Osteocyte (in vitro differentiated cells): ENCODE measurements around the gene KLHL20. TPM values are rescaled to one million over a fixed set of nuclear protein-coding genes. Genes with fewer than 3 reads are reported as not detected.
"Not testable (repeated sequence)": the region's sequence is repeated elsewhere in the genome, so short reads cannot be mapped to it uniquely, and the experiment has no call there.

ENCODE experiments used
- DNase-seq: peaks from one replicate; pipeline ENCODE4 v3.0.0; 2021; ENCODE audit warnings: mixed read lengths; ENCODE audit not compliant: unreplicated experiment; ENCODE audit errors: extremely low spot score
- H3K27ac Mint-ChIP-seq: one replicate; pipeline ENCODE4 v1.8.0; 2021; ENCODE audit warnings: mild to moderate bottlenecking, mixed read lengths; ENCODE audit not compliant: unreplicated experiment
- H3K27me3 Mint-ChIP-seq: one replicate; pipeline ENCODE4 v1.8.0; 2021; ENCODE audit warnings: mixed read lengths; ENCODE audit not compliant: unreplicated experiment
- H3K36me3 Mint-ChIP-seq: one replicate; pipeline ENCODE4 v1.8.0; 2021; ENCODE audit warnings: mixed read lengths; ENCODE audit not compliant: unreplicated experiment
- H3K4me1 Mint-ChIP-seq: one replicate; pipeline ENCODE4 v1.8.0; 2021; ENCODE audit warnings: mixed read lengths; ENCODE audit not compliant: unreplicated experiment
- H3K4me3 Mint-ChIP-seq: one replicate; pipeline ENCODE4 v1.8.0; 2021; ENCODE audit warnings: mild to moderate bottlenecking, moderate library complexity, mixed read lengths; ENCODE audit not compliant: unreplicated experiment
- H3K9me3 Mint-ChIP-seq: one replicate; pipeline ENCODE4 v1.8.0; 2021; ENCODE audit warnings: mixed read lengths; ENCODE audit not compliant: unreplicated experiment
- total RNA-seq: library from RNA; stranded (reverse); gene quantifications from 2 replicates; pipeline ENCODE4 v1.2.1, GENCODE V29; 2021
- TF ChIP-seq, protein P1 (sequence below): fragments of 200-600 bp; sonication (generic); IDR thresholded peaks from 2 replicates; pipeline ENCODE4 v1.5.0; 2021; ENCODE audit warnings: antibody characterized with exemption, mild to moderate bottlenecking, moderate library complexity

Gene KLHL20
- total RNA-seq, 1 donor from 2014 or later, result 27.1 TPM

DNA sequence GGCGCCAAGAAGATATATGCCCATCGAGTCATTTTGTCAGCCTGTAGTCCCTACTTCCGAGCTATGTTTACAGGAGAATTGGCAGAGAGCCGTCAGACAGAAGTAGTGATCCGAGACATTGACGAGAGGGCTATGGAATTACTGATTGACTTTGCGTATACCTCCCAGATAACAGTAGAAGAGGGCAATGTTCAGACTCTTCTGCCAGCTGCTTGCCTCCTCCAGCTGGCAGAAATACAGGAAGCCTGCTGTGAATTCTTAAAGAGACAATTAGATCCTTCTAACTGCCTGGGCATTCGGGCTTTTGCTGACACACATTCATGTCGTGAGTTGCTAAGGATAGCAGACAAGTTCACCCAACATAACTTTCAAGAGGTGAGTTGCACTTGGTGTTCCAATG, 19.1 kb downstream of the KLHL20 start:
- DNase-seq, result no peak
- Mint-ChIP-seq H3K27me3 (no peaks in the 10 kb centered on the region), H3K36me3 (peaks cover 30% of the 10 kb centered on the region), H3K9me3 (peaks cover 8% of the 10 kb centered on the region), H3K4me3 (no peak overlapping the region), H3K4me1 (no peaks in the 10 kb centered on the region), H3K27ac (no peak overlapping the region)
- TF ChIP-seq, protein P1, sequence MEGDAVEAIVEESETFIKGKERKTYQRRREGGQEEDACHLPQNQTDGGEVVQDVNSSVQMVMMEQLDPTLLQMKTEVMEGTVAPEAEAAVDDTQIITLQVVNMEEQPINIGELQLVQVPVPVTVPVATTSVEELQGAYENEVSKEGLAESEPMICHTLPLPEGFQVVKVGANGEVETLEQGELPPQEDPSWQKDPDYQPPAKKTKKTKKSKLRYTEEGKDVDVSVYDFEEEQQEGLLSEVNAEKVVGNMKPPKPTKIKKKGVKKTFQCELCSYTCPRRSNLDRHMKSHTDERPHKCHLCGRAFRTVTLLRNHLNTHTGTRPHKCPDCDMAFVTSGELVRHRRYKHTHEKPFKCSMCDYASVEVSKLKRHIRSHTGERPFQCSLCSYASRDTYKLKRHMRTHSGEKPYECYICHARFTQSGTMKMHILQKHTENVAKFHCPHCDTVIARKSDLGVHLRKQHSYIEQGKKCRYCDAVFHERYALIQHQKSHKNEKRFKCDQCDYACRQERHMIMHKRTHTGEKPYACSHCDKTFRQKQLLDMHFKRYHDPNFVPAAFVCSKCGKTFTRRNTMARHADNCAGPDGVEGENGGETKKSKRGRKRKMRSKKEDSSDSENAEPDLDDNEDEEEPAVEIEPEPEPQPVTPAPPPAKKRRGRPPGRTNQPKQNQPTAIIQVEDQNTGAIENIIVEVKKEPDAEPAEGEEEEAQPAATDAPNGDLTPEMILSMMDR, result no peak

DNA sequence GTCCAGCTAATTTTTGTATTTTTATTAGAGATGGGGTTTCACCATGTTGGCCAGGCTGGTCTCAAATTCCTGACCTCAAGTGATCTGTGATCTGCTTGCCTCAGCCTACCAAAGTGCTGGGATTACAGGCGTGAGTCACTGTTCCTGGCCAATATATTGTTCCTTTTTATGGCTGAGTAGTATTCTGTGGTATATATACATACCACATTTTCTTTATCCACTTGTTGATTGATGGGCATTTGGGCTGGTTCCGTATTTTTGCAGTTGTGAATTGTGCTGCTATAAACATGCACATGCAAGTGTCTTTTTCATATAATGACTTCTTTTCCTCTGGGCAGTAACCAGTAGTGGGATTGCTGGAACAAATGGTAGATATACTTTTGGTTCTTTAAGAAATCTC, 21.3 kb downstream of the KLHL20 start:
- peaks cover 42% of the 10 kb centered on the region for H3K36me3 Mint-ChIP-seq
- not testable (repeated sequence) for H3K9me3 Mint-ChIP-seq

DNA sequence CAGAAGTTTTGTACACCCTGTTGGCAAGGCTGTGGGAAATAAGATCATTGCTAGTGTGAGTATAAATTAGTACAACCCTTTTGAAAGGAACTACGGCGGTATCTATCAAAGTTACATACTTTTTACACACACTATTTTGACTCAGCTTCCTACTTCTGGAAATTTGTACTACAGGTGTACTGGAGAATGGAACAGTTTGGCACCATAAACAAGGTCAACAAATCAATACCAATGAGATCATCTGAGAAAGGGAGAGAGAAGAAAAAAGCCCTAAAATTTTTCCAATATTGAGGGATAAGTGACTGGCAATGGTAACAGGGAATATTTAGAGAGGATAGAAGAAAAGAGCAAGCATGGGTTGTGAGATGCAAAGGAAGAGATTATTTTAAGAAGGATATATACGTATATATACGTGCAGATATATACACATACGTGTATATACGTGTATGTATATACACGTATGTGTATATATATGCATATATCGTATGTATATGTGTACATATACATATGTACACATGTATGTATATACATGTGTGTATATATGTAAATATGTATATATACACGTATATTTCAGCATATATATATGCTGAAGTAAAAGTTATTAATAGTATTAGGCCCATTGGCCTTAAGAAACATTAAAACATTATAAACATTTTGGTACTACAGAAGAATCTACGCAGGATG, 27.6 kb downstream of the KLHL20 start:
- TF ChIP-seq, protein P1, result no peak
- no peak overlapping the region for H3K4me3 Mint-ChIP-seq
- no peak overlapping the region for H3K27ac Mint-ChIP-seq
- peaks cover 33% of the 10 kb centered on the region for H3K36me3 Mint-ChIP-seq
- peaks cover 3% of the 10 kb centered on the region for H3K9me3 Mint-ChIP-seq
- no peaks in the 10 kb centered on the region for H3K27me3 Mint-ChIP-seq
- H3K4me1 Mint-ChIP-seq, result no peaks in the 10 kb centered on the region
- DNase-seq, result no peak

More for the DNA sequence above, 21.3 kb downstream of the KLHL20 start:
- DNase-seq, H3K4me3 Mint-ChIP-seq, H3K4me1 Mint-ChIP-seq, H3K27me3 Mint-ChIP-seq, H3K27ac Mint-ChIP-seq: not testable (repeated sequence)

DNA sequence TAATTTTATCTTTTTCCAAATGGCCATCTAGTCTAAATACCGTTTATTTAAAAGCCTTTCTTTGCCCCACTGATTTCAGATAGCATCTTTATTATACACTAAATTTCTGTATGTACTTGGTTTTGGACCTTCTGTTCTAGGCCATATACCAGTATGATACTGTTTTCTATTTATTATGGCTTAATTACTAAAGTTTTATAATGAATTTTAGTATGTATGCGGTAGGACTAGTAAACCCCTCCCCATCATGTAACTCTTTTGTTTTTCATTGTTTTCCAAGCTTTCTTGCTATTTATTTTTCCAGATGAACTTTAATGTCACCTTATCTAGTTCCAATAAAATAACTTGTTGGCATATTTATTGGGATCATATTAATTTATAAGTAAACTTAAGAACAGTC, 29.9 kb downstream of the KLHL20 start:
- Mint-ChIP-seq H3K9me3 (no peaks in the 10 kb centered on the region), H3K4me3 (no peak overlapping the region), H3K27me3 (no peaks in the 10 kb centered on the region), H3K27ac (no peak overlapping the region), H3K4me1 (no peaks in the 10 kb centered on the region), H3K36me3 (peaks cover 24% of the 10 kb centered on the region)
- DNase-seq, result no peak
- TF ChIP-seq, protein P1, result no peak

DNA sequence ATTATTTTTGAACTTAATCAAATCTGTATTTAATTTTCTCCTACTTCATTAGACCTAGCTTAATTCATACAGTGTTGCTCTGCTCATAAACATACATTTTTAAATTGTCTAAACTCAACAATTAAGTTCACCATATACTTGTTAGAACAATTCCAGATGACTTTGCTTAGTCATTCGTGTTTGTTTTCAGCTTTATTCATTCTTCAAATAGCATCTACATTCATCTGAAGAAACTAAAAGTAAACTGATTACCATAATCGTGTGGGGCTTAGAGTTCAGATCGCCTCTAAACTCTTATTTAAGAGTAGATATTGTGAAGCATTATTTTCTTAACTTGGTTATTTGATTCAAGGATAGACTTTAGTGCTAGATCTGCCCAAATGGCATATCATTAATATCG, 34.4 kb downstream of the KLHL20 start:
- TF ChIP-seq, protein P1, result no peak
- Mint-ChIP-seq H3K27ac (no peak overlapping the region), H3K4me3 (no peak overlapping the region), H3K27me3 (no peaks in the 10 kb centered on the region), H3K9me3 (no peaks in the 10 kb centered on the region), H3K4me1 (no peaks in the 10 kb centered on the region), H3K36me3 (peaks cover 17% of the 10 kb centered on the region)
- DNase-seq, result no peak
